Fibroblast of lung (primary cell): Measurements from ENCODE around the gene MYORG.

Experiments
- EZH2 ChIP-seq: IDR thresholded peaks from 2 replicates; pipeline ENCODE4 v1.5.1; 2012; ENCODE audit warnings: low read length, control low read depth, mild to moderate bottlenecking; ENCODE audit errors: missing control alignments
- TF ChIP-seq, protein P1 (sequence below), 2 donors: IDR thresholded peaks in 1 of 2; conservative IDR thresholded peaks in 1 of 2; 1 replicate in 1 of 2; 2 replicates in 1 of 2; pipeline ENCODE4 v1.5.1; 2011 to 2012; ENCODE audit warnings: low read length in 2 of 2, control low read depth in 1 of 2, inconsistent platforms in 1 of 2, low read depth in 1 of 2, mild to moderate bottlenecking in 1 of 2

DNA sequence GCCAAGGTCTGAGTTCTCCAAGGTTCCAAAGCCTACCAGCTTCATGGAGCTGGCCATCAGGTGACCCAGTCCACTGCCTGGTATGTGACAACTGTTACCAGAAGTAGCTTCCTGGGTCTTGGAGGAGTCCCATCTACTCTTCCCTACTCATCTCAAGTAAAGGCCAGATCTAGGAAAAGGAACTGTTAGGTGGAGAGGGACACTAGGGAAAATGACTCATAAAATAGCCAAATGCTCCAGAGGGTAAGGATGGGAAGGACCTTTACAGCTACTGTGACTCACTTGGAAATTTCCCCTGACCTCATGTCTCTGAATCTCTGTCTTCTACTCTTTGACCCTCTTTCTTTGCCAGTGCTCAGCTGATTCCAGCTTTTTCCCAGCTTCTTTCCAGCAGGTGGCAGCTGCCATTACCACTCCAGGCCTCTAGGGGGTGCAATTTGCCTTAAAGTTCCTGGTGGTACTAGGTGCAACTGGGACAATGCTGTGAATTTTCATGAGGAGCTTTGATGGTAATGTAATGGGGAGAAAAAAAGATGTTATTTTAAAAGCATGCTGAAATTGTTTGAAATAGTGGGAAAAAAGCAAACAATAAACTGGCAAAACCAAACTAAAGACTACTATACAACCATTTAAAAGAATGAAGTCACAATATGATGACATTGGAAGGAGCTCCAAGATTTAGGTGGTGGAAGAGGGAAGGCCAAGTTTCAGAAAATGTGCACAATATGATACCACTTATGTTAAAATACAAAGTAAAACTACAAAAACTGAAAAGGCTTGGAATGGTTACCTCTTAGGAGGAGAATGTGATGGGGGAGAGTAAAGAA lies 27.1 kb upstream of the MYORG start:
- TF ChIP-seq, protein P1, sequence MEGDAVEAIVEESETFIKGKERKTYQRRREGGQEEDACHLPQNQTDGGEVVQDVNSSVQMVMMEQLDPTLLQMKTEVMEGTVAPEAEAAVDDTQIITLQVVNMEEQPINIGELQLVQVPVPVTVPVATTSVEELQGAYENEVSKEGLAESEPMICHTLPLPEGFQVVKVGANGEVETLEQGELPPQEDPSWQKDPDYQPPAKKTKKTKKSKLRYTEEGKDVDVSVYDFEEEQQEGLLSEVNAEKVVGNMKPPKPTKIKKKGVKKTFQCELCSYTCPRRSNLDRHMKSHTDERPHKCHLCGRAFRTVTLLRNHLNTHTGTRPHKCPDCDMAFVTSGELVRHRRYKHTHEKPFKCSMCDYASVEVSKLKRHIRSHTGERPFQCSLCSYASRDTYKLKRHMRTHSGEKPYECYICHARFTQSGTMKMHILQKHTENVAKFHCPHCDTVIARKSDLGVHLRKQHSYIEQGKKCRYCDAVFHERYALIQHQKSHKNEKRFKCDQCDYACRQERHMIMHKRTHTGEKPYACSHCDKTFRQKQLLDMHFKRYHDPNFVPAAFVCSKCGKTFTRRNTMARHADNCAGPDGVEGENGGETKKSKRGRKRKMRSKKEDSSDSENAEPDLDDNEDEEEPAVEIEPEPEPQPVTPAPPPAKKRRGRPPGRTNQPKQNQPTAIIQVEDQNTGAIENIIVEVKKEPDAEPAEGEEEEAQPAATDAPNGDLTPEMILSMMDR (conservative IDR thresholded peaks at IDR 0.05 in 1 of 2, IDR thresholded peaks at IDR 0.05 in 1 of 2; ENCODE audit: low read depth in 1 of 2, low read length in 2 of 2), result peak; percentile 98 to 99
- no peak for TF ChIP-seq EZH2
